Memory B cell (primary cell): ENCODE results near the gene KLK5.

ENCODE experiments used
- ATAC-seq: fragments of 150-1000 bp; cut with Tn5 transposase; 2 replicates; pipeline ENCODE4 v1.10.0; 2021; ENCODE audit warnings: low read depth, mild to moderate bottlenecking, moderate library complexity
- DNase-seq, 2 donors: peaks; one replicate each; pipeline ENCODE4 v3.0.0; 2022; ENCODE audit warnings: low spot score in 2 of 2
- H3K27ac Mint-ChIP-seq: one replicate; pipeline ENCODE4 v1.8.0; 2022; ENCODE audit warnings: mild to moderate bottlenecking, moderate library complexity, mixed read lengths
- H3K27me3 Mint-ChIP-seq: one replicate; pipeline ENCODE4 v1.8.0; 2022; ENCODE audit warnings: mixed read lengths
- H3K36me3 Mint-ChIP-seq: one replicate; pipeline ENCODE4 v1.8.0; 2022; ENCODE audit warnings: mild to moderate bottlenecking, mixed read lengths
- H3K4me1 Mint-ChIP-seq: one replicate; pipeline ENCODE4 v1.8.0; 2022; ENCODE audit warnings: mixed read lengths
- H3K4me3 Mint-ChIP-seq: one replicate; pipeline ENCODE4 v1.8.0; 2022; ENCODE audit warnings: mild to moderate bottlenecking, moderate library complexity, mixed read lengths
- H3K9me3 Mint-ChIP-seq: one replicate; pipeline ENCODE4 v1.8.0; 2022; ENCODE audit warnings: mixed read lengths

The KLK5 gene

DNA sequence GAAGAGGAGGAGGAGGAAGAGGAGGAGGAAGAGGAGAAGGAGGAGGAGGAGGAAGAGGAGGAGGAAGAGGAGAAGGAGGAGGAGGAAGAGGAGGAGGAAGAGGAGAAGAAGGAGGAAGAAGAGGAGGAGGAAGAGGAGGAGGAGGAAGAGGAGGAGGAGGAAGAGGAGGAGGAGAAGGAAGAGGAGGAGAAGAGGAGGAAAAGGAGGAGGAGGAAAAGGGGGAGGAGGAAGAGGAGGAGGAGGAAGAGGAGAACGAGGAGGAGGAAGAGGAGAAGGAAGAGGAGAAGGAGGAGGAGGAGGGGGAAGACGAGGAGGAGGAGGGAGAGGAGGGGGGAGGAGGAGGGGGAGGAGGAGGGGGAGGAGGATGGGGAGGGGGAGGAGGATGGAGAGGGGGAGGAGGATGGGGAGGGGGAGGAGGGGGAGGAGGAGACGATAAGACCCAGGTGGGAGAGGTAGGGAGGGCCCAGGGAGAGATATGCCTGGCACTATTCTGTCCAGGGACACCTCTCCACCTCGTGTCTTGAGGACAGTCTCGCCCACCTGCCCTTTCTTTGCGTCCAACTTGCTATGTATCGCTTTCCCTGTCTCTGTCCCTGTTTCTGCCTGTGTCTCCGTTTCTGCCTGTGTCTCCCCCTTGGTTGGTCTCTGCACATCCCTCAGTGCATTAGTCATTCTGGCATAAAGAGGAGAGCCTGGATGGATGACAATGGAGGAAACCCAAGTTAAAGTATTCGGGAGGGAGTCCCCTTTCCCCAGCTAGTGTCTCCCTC, 7.1 kb upstream of the KLK5 start:
- peaks cover 2% of the 10 kb centered on the region for H3K4me1 Mint-ChIP-seq
- H3K4me3 Mint-ChIP-seq: no peak overlapping the region
- H3K27ac Mint-ChIP-seq: no peak overlapping the region
- H3K27me3 Mint-ChIP-seq: peaks cover 26% of the 10 kb centered on the region
- H3K9me3 Mint-ChIP-seq: peaks cover 26% of the 10 kb centered on the region
- ATAC-seq (no peak), DNase-seq (no peak)
- peaks cover 7% of the 10 kb centered on the region for H3K36me3 Mint-ChIP-seq

DNA sequence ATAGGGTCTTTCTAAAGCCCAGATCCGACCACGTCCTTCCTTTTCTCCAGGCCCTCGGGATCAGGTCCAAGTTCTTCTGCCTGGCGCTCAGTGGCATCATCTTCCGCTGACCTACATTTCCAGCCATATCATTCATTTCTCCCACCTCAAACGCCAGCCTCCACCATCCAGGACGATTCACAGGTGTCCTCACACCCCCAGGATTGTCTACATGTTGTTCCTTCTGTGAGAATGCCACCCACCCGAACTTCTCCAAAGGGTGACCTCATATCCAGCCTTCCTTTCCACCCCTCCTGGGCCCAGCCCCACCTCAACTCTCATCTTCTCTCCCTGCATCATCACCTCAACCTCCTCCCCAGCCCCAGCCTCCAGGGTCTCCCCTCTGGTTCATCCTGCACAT, 4.7 kb upstream of the KLK5 start:
- Mint-ChIP-seq H3K27me3 (peaks cover 24% of the 10 kb centered on the region), H3K4me1 (peaks cover 2% of the 10 kb centered on the region), H3K36me3 (peaks cover 5% of the 10 kb centered on the region), H3K4me3 (no peak overlapping the region), H3K9me3 (peaks cover 18% of the 10 kb centered on the region), H3K27ac (no peak overlapping the region)
- DNase-seq (no peak), ATAC-seq (no peak)

DNA sequence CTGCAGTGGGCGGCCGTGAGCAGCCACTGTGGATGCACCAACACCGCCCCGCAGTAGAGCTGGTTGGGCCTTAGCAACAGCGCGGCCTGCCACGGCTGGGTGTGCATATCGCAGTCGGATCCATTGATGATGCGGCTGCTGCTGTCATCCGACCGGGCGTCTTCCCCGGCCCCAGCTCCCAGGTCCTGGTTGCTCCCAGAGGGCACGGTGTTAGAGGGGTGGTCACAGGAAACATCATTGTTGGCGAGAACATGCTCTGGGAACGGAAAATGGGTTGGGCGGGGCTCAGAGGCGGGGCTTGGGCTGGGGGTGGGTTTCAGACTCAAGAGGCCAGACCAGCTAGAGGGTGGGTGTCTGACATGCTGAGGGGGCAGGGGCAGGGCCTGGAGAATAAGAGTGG, 3.0 kb downstream of the KLK5 start:
- peaks cover 29% of the 10 kb centered on the region for H3K27me3 Mint-ChIP-seq
- no peak overlapping the region for H3K27ac Mint-ChIP-seq
- H3K9me3 Mint-ChIP-seq: peaks cover 8% of the 10 kb centered on the region
- DNase-seq (no peak), ATAC-seq (no peak)
- no peak overlapping the region for H3K4me3 Mint-ChIP-seq
- no peaks in the 10 kb centered on the region for H3K36me3 Mint-ChIP-seq
- peaks cover 2% of the 10 kb centered on the region for H3K4me1 Mint-ChIP-seq

DNA sequence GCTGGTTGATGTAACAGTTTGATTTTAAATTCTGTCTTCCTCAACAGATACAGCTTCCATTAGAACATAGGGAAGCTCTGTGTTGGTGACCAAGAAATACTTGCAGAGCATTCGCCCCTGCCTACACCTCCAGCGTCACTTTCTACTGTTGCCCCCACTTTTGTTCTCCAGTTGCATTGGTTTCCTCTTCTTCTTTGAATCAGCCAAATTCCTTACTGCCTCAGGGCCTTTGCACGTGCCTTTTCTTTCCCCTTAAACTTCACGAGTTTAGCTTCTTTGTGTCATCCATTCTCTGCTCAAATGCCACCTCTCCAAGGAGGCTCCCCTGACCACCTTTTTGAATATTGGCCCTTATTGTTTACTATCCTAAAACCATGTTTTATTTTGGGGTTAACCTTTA, 5.7 kb downstream of the KLK5 start:
- Mint-ChIP-seq H3K4me1 (peaks cover 2% of the 10 kb centered on the region), H3K36me3 (no peaks in the 10 kb centered on the region), H3K4me3 (no peak overlapping the region), H3K27me3 (peaks cover 34% of the 10 kb centered on the region), H3K9me3 (peaks cover 13% of the 10 kb centered on the region), H3K27ac (no peak overlapping the region)
- ATAC-seq (no peak), DNase-seq (no peak)

DNA sequence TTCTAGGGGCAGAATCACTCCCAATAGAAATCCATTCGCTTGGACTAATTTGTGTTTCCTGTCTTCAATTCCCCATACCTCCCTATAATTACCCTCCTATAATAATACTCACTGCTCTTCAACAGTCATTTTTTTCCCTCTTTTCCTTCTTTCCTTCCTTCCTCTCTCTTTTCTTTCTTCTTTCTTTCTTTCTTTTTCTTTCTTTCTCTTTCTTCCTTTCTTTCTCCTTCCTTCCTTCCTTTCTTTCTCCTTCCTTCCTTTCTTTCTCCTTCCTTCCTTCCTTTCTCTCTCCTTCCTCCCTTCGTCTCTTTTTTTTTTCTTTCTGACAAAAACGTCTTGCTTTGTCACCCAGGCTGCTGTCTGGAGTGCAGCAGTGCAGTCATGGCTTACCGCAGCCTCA, 8.0 kb downstream of the KLK5 start:
- Mint-ChIP-seq H3K27me3 (peaks cover 29% of the 10 kb centered on the region), H3K4me1 (no peaks in the 10 kb centered on the region), H3K27ac (no peak overlapping the region), H3K4me3 (no peak overlapping the region), H3K36me3 (no peaks in the 10 kb centered on the region), H3K9me3 (peaks cover 13% of the 10 kb centered on the region)
- ATAC-seq (no peak), DNase-seq (no peak)

DNA sequence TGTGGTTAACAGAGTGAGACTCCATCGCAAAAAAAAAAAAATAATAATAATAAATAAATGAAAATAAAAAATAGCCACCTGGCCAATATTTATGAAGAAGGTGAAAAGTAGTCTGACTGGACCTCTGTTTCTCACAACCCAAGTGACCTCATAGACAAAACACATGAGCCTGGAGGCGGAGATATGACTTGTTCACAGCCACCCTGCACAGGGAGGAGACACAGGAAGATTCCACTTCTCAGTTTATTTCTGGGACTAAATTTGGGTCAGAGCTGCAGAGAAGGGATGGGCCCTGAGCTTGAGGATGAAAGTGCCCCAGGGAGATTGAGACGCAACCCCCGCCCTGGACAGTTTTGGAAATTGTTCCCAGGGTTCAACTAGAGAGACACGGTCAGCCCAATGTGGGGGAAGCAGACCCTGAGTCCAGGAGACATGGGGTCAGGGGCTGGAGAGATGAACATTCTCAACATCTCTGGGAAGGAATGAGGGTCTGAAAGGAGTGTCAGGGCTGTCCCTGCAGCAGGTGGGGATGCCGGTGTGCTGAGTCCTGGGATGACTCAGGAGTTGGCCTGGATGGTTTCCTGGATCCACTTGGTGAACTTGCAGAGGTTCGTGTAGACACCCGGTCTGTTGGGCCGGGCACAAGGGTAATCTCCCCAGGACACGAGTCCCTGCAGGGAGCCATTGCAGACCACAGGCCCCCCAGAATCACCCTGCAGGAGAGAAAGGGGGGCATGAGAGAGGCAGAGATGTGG, 9.6 kb downstream of the KLK5 start:
- no peak for ATAC-seq
- DNase-seq: no peak
- no peak overlapping the region for H3K4me3 Mint-ChIP-seq
- peaks cover 23% of the 10 kb centered on the region for H3K27me3 Mint-ChIP-seq
- no peaks in the 10 kb centered on the region for H3K4me1 Mint-ChIP-seq
- peaks cover 14% of the 10 kb centered on the region for H3K9me3 Mint-ChIP-seq
- H3K36me3 Mint-ChIP-seq: no peaks in the 10 kb centered on the region
- H3K27ac Mint-ChIP-seq: no peak overlapping the region

DNA sequence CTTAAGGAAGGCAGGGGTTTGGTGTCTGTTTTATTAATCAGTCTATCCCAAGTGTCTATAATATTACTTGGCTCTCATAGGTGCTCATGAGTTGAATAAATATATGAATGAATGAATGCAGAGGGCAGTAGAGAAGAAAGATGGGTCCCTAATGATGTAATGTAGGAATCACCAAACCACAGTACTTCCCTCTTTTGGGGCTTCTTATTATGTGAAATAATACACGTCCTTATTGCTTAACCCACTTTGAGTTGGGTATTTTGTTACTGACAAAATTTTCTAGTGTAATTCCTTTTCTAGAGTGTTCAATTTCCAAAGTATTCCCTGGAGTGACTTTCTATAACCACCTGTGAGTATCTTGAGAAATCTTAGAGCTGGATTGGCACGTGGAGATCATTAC, 13.2 kb downstream of the KLK5 start:
- ATAC-seq (no peak), DNase-seq (no peak)
- no peaks in the 10 kb centered on the region for H3K36me3 Mint-ChIP-seq
- H3K27me3 Mint-ChIP-seq: peaks cover 22% of the 10 kb centered on the region
- H3K27ac Mint-ChIP-seq: no peak overlapping the region
- H3K4me3 Mint-ChIP-seq: no peak overlapping the region
- H3K9me3 Mint-ChIP-seq: peaks cover 7% of the 10 kb centered on the region
- no peaks in the 10 kb centered on the region for H3K4me1 Mint-ChIP-seq

DNA sequence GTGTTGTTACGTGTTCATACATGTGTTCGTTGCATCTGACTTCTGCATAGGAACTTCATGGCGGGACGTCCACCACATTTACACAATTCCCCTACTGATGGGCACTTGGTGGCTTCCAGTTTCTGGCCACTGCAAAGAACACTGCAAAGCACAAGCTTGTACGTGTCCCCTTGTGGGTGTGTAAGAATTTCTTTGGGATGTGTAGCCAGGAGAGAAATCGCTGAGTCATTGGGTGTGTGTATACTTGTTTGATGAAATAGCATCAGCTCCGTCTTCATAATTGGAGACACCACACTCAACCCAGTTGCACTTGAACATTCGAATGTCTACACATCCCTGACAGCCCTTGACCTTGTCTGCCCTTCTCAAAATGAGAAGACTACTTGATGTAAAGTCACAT, 19.2 kb downstream of the KLK5 start:
- H3K27ac Mint-ChIP-seq: no peak overlapping the region
- H3K27me3 Mint-ChIP-seq: peaks cover 18% of the 10 kb centered on the region
- no peak overlapping the region for H3K4me3 Mint-ChIP-seq
- ATAC-seq: no peak
- peaks cover 2% of the 10 kb centered on the region for H3K4me1 Mint-ChIP-seq
- H3K36me3 Mint-ChIP-seq: no peaks in the 10 kb centered on the region
- H3K9me3 Mint-ChIP-seq: no peaks in the 10 kb centered on the region
- no peak for DNase-seq

DNA sequence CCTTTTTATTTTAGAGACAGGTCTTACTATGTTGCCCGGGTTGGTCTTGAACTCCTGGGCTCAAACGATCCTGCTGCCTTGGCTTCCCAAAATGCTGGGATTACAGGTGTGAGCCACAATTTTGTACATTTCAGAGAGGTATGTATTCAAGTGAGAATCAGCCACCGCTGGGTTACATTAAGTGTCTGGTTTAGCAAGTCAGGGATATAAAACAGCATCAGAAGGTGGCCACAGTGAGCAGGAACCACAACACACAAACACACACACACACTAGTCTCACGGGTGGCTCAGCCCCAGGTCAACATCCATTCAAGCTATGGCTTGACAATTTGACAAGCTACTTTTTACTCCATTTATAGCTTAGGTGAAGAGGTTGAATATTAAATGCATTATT, 20.2 kb downstream of the KLK5 start:
- Mint-ChIP-seq H3K9me3 (no peaks in the 10 kb centered on the region), H3K36me3 (no peaks in the 10 kb centered on the region), H3K27ac (no peak overlapping the region), H3K4me3 (no peak overlapping the region), H3K27me3 (peaks cover 21% of the 10 kb centered on the region), H3K4me1 (peaks cover 2% of the 10 kb centered on the region)
- ATAC-seq: no peak
- DNase-seq: no peak

DNA sequence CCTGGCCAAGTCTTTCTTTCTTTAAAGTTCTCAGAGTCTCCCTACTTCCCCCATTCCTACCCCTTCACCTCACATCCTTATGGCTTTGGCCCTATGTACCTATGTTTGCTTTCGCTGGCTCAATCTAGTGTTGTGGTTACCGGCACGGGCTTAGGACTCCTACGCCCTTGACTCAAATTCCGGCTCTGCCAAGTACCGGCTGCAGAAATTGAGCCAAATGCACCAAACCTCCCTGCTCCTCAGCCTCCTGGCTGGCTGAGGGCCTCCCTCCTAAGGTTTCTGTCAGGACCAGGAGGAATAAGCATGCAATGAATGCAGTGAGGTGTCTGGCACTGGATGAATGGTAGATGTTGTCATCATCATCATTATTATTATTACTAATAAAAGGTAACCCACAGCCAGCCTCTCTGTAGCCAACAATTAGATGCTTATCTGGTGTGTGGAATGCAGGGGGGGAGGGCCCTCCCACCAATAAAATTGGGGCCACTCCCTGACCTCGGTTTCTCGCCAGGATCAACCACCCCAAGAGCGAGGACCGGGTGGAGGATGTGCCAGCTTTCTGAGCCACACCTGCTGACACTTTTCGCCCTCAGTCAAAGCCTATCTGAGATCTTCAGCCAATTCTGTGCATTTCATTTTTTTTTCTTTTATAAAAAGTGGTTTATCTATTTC, 20.7 kb downstream of the KLK5 start:
- ATAC-seq (no peak), DNase-seq (no peak)
- H3K27ac Mint-ChIP-seq: no peak overlapping the region
- no peaks in the 10 kb centered on the region for H3K36me3 Mint-ChIP-seq
- peaks cover 2% of the 10 kb centered on the region for H3K4me1 Mint-ChIP-seq
- no peak overlapping the region for H3K4me3 Mint-ChIP-seq
- H3K27me3 Mint-ChIP-seq: peaks cover 19% of the 10 kb centered on the region
- no peaks in the 10 kb centered on the region for H3K9me3 Mint-ChIP-seq

DNA sequence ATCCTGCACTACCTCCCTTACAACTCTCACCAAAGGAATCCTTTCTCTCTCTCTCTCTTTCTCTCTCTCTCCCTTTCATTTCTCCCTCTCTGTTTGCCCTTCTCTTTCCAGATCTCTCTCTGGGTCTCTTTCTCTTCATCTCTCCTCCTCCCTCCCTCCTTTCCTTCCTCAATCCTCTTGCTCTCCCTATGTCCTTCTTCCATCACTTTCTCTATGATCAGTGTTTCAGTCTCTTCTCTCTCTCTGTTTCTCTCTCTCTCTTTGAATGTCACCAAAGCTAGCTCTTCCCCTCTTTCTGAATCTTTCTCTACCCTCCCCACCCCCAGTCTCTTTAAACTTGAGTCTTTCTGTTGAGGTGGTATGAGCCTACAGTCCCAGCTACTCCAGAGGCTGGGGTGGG, 21.8 kb downstream of the KLK5 start:
- H3K27ac Mint-ChIP-seq: no peak overlapping the region
- H3K36me3 Mint-ChIP-seq: no peaks in the 10 kb centered on the region
- peaks cover 21% of the 10 kb centered on the region for H3K27me3 Mint-ChIP-seq
- peaks cover 2% of the 10 kb centered on the region for H3K4me1 Mint-ChIP-seq
- no peaks in the 10 kb centered on the region for H3K9me3 Mint-ChIP-seq
- H3K4me3 Mint-ChIP-seq: no peak overlapping the region
- no peak for DNase-seq
- ATAC-seq: no peak

DNA sequence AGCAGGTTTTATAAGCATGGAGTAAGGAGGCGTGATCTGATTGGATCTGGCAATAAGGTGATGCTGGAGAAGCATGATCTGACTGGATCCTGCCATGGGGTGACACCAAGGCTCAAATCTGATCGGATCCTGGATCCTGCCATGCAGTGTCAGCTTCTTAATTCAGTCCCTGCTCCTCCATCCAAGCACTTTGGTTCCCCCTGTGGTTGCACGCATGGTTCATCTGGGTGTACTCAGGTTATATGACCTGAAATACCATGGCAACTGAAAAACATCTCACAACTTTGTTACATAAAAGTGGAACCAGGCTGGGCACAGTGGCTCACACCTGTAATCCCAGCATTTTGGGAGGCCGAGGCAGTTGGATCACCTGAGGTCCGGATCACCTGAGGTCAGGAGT, 24.0 kb downstream of the KLK5 start:
- no peak for ATAC-seq
- Mint-ChIP-seq H3K4me3 (no peak overlapping the region), H3K9me3 (no peaks in the 10 kb centered on the region), H3K27me3 (peaks cover 24% of the 10 kb centered on the region), H3K36me3 (no peaks in the 10 kb centered on the region), H3K27ac (no peak overlapping the region), H3K4me1 (peaks cover 2% of the 10 kb centered on the region)
- no peak for DNase-seq

DNA sequence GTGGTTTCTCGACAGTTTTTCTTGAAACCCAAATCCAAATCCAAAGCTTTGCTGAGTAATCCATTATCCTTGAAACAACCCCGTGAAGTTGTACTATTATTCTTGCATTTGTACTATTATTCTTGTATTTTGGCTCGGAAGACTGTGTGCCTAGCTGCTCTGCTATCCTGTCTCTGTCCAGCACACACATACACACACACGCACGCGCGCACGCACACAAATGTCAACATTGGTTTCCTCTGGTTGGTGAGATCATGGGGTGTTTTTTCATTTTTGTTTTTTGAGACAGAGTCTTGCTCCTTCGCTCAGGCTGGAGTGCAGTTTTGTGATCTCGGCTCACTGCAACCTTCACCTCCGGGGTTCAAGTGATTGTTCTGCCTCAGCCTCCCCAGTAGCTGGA, 26.7 kb downstream of the KLK5 start:
- peaks cover 10% of the 10 kb centered on the region for H3K4me1 Mint-ChIP-seq
- no peak for DNase-seq
- H3K4me3 Mint-ChIP-seq: no peak overlapping the region
- peaks cover 17% of the 10 kb centered on the region for H3K27me3 Mint-ChIP-seq
- ATAC-seq: no peak
- H3K36me3 Mint-ChIP-seq: no peaks in the 10 kb centered on the region
- no peak overlapping the region for H3K27ac Mint-ChIP-seq
- H3K9me3 Mint-ChIP-seq: no peaks in the 10 kb centered on the region

DNA sequence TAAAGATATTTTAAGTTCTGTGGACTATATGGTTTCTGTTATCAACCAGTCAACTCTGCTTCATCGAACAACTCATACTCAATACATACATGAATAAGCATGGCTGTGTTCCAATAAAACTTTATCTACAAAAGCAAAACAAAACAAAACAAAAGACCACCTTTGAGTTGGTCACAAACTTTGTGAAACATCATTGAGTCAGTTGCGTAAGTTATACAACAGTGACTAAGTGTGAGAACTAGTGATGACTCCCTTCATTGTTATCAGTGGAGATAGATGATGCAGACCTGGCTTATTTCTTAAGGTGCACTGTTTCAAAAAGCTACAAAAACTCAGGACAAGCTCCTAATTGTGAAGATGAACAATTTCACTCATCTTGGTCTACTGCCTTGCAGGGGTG, 27.1 kb downstream of the KLK5 start:
- DNase-seq (no peak), ATAC-seq (no peak)
- peaks cover 15% of the 10 kb centered on the region for H3K27me3 Mint-ChIP-seq
- H3K4me3 Mint-ChIP-seq: no peak overlapping the region
- H3K27ac Mint-ChIP-seq: no peak overlapping the region
- no peaks in the 10 kb centered on the region for H3K36me3 Mint-ChIP-seq
- H3K4me1 Mint-ChIP-seq: peaks cover 10% of the 10 kb centered on the region
- no peaks in the 10 kb centered on the region for H3K9me3 Mint-ChIP-seq
